NCI-H187 treated with DMSO at 0.1 percent for 48 hours (cell line): ENCODE measurements around the gene CNIH1.
"Not testable (repeated sequence)": the region's sequence is repeated elsewhere in the genome, so short reads cannot be mapped to it uniquely, and the experiment has no call there.

ENCODE experiments used
- DNase-seq: peaks from one replicate; lab custom pipeline; 2025; lab: John Stamatoyannopoulos, UW

Gene CNIH1

DNA sequence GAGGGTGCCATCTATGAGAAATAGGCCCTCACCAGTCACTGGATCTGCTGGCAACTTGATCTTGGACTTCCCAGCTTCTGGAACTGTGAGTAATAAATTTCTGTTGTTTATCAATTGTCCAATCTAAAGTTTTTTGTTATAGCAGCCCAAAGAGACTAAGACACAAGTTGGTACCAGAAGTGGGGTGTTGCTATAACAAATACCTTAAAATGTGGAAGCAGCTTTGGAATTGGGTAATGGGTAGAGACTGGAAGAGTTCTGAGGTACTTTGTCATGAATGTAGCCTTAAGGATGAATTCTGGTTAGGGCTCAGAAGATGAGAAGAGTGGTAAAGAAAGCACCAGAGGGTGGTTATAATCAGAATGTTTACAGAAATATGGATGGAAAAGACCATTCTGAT, 26.1 kb upstream of the CNIH1 start:
- DNase-seq, result no peak

DNA sequence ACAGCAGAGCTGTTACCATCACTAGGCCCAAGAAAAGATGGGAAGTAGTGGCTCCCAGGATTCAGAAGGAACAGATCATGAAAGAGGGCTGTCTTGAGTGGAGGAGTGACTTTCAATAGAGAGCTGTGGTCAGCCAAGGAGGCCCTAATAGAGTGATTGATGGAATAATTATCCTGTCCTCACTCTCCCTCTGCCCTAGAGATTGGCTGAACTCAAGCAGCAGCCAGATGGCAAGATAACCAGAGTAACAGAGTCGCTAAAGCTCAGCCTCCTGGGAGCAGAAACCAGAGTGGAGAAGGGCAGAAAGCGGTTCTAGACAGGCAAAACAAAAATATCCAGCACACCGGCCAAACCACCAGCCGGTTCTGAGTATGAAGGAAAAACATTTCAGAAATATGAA, 24.5 kb upstream of the CNIH1 start:
- no peak for DNase-seq

DNA sequence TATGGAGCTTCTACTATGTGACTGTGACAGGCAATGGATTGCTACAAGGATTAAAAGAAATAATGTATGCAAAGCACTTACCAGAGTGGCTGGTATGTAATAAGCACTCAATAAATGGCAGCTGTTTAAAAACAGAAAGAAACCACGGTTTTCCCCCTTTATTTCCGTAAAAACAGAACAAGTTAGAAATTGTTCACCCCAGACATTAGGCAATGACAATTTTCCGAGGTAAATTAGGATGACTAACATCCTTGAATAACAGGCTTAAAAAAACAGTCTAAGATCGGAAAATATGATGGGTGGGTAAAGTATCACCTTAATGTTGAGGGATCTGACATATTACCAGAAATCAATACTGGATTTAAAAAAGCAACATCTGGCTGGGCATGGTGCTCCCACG, 20.9 kb upstream of the CNIH1 start:
- DNase-seq, result no peak

DNA sequence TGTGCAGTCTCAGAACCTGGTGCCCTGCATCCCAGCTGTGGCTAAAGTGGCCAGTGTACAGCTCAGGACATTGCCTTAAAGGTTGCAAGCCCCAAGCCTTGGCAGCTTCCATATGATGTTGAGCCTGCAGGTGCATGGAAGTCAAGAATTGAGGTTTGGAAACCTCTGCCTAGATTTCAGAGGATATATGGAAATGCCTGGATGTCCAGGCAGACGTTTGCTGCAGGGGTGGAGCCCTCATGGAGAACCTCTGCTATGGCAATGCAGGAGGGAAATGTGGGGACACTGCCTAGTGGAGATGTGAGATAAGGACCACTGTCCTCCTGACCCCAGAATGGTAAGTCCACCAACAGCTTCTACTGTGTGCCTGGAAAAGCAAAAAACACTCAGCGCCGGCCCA, 17.9 kb upstream of the CNIH1 start:
- DNase-seq, result no peak

DNA sequence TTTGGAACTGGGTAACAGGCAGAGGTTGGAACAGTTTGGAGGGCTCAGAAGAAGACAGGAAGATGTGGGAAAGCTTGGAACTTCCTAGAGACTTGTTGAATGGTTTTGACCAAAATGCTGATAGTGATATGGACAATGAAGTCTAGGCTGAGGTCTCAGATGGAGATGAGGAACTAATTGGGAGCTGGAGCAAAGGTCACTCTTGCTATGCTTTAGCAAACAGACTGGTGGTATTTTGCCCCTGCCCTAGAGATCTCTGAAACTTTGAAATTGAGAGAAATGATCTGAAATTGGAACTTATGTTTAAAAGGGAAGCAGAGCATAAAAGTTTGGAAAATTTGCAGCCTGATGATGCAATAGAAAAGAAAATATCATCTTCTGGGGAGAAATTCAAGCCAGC, 17.4 kb upstream of the CNIH1 start:
- DNase-seq, result not testable (repeated sequence)

DNA sequence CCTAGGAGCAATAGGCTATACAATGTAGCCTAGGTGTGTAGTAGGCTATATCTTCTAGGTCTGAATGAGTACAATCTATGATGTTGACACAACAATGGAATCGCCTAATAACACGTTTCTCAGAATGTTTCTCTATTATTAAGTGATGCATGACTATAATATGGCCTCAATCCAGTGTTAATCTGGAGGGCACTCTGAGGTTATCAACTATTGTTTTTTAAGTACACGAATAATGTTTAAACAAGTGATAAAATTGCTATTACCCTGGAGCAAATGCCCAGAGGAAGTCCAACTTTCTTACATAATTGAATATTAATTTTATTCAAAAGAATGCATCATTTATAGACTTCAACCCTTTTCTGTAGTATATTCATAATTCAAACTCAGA, 16.4 kb upstream of the CNIH1 start:
- DNase-seq, result no peak

DNA sequence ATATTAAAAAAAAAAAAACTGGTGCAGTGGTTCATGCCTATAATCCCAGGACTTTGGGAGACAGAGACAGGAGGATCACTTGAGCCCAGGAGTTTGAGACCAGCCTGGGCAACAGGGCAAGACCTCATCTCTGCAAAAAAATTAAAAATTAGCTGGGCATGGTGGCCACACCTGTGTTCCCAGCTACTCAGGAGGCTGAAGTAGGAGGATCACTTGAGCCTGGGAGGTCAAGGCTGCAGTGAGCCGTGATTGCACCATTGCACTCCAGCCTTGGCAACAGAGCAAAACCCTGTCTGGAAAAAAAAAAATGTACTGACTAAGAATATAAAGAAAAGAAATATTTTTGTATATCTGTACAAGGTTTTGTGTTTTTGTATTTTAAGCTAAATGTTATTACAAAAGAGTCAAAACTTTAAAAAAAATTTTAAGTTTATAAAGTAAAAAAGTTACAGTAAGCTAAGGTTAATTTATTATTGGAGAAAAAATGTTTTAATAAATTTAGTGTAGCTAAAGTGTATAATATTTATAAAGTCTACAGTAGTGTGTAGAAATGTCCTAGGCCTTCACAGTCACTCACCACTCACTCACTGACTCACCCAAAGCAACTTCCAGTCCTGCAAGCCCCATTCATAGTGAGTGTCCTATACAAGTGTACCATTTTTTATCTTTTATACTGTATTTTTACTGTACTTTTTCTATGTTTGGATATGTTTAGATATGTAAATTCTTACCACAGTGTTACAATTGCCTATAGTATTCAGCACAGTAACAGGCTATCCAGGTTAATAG, 15.8 kb upstream of the CNIH1 start:
- not testable (repeated sequence) for DNase-seq

DNA sequence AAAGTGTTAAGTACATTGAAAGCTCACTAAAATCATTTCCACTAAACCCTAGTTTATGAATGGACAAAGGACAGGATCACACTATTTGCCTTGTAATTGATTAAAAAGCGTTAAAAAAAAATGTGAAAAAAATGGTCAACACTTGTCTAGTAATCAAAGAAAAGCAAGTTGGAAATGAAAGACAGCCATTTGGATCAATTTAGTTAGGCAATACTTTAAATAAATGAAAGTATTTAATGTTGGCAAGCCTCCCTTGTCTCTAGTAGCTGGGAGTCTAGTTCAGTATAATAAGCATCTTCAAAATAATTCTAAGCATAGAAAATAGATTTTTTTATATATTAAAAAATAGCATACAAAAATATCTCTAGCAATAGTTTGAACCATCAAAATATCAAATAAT, 14.2 kb upstream of the CNIH1 start:
- DNase-seq, result no peak

DNA sequence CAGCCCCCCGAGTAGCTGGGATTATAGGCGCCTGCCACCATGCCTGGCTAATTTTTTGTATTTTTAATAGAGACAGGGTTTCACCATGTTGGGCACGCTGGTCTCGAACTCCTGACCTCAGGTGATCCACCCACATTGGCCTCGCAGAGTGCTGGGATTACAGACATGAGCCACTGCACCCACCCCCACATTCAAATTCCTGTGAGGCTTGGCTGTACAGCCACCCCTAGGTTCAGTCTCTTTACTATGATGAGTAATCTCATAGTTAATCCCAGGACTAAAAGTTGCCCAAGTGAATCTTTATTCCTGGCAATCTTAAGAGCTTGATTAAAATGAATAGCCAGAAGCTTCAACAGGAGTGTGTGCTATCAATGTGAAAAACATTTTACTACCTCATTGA, 12.8 kb upstream of the CNIH1 start:
- not testable (repeated sequence) for DNase-seq

DNA sequence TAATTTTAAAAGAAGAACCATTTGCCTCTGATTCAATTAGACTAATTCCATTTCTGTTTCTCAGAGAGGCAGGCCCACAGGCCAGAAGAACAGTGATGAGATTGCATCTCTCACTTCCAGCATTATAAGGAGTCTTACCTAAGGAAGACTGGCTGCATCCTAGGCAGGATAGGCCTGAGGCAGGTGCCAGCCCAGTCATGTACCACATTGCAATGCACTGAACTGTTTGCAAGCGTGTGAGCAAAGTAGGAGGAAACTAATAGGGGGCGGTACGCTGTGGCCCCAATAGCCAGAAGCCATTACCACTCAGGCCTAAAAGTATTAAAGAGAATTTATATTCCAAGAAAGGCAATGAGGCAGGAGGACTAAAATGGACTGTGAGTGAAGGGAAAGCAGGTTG, 12.1 kb upstream of the CNIH1 start:
- no peak for DNase-seq

DNA sequence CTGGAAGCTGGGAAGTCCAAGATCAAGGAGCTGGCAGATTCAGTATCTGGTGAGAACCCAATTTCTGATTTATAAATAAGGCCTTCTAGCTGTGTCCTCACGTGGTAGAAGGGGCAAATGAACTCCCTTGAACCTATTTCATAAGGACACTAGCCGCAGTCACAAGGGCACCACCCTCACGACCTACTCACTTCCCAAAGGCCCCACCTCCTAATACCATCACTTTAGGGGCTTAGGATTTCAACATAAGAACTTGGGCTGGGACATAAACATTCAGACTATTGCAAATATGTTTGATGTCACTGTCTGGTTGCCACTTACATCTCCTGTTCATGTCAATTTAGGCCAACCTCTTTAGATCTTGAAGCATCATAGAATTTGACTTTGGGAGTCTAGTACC, 10.8 kb upstream of the CNIH1 start:
- no peak for DNase-seq

DNA sequence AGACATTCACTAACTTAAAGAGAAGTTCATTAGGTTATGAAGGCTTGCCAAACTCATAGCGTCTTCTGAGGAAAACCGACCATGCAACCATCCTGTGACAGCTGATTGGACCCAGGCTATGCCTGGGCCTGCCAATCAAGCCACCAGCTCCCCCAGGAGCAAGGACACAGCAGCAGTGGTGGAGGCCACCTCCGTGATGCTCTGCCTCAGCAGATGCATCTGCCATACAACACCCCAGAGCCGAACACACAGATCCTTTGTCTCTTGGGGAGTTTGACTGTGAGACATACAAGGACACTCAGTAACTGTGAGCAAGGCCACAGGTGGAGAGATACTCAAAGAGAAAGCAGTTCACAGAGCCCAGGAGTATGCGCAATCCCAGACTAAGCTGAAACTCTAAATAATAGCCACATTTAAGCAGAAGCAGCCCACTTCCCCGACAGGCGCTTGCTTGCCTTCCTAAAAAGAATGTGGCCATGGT, 10.0 kb upstream of the CNIH1 start:
- no peak for DNase-seq

DNA sequence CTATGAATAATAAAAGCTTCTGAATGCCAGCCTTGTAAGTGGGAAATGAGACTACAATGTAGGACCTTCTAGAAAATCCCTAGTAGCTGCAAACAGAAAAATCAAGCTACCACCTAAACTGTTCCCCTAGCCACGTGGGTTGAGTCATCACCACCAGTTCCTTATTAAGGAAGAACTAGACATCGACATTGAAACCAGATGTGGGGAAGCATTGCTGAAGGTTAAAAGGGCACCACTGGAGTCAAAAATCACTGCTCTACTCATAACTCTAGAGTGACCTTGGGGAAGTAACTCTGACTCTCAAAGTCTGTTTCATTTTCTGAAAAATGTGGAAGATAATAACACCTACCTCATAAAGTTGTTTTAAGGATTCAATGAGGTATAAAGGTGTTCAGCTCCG, 9.4 kb upstream of the CNIH1 start:
- no peak for DNase-seq

DNA sequence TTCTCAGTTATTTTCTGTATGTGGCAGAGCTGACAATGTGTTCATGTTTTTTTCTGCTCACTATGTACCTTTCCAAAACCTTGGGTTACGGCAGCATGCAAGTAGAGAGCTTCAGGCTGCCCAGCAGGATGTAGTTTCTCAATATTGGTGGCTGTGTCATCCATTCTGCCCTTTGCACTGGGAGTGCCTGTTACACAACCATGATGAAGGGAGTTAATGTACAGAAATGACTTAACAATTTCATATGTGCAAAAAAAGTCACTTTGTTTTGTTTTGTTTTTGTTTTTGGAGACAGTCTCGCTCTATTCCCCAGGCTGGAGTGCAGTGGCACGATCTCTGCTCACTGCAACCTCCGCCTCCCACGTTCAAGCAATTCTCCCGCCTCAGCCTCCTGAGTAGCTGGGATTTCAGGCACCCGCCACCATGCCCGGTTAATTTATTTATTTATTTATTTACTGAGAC, 6.1 kb upstream of the CNIH1 start:
- no peak for DNase-seq

DNA sequence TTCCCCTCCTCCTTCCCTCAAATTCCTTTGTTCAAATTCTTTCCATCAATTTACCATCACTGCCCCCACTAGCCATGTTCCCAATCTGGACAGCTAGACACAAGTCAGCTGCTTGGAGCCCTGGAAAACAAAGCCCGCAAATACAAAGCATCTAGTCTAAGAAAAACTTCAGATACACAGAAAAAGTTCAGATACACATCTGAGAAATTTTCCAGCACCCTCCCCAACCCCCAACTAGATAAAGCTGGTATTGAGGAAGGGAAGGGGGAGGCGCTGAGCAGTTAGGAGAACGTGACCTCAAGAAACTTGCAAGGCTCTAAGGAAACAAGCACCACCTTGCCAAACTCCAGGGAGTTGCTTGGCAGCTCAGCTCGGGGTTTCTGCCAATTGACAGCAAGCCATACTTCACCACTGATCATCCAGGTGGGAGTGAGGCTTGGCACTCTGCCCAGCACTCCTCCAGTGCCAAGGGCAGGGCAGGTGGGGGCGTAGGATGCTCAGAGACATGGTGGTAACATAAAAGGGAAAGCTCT, 5.1 kb upstream of the CNIH1 start:
- DNase-seq, result no peak

DNA sequence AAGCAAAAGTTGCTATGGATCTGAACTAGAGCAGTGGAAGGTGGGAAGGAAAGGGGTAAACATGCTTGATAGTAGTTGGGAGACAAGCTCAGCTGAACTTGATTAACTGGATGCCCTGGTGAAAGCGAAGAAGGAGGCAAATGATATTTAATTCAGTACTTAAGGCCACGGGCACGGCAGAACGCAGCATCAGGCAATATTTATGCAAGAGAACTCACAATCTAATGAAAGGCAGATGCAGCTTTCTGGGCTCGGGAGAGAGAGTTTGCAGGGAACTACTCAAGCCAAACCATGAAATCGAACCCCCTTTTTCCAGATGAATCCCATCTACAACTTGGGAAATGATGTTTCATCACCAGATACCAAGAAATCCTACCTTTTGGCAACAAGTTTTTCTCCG, 3.5 kb upstream of the CNIH1 start:
- DNase-seq, result no peak

DNA sequence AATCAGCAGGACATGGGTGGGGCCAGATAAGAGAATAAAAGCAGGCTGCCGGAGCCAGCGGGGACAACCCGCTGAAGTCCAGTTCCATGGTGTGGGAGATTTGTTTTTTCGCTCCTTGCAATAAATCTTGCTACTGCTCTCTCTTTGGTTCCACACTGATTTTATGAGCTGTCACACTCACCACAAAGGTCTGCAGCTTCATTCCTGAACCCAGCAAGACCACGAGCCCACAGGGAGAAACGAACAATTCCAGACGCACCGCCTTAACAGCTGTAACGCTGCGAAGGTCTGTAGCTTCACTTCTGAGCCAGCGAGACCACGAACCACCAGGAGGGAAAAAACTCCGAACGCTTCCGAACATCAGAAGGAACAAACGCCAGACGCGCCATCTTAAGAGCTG, 2.8 kb upstream of the CNIH1 start:
- no peak for DNase-seq

DNA sequence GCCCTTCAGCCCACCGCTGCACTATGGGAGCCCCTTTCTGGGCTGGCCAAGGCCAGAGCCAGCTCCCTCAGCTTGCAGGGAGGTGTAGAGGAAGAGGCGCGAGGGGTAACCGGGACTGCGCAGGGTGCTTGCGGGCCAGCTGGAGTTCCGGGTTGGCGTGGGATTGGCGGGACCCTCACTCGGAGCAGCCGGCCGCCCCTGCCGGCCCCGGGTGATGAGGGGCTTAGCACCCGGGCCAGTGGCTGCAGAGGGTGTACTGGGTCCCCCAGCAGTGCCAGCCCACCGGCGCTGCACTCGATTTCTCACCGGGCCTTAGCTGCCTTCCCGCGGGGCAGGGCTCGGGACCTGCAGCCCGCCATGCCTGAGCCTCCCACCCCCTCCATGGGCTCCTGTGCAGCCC, 1.8 kb upstream of the CNIH1 start:
- DNase-seq, result not testable (repeated sequence)

DNA sequence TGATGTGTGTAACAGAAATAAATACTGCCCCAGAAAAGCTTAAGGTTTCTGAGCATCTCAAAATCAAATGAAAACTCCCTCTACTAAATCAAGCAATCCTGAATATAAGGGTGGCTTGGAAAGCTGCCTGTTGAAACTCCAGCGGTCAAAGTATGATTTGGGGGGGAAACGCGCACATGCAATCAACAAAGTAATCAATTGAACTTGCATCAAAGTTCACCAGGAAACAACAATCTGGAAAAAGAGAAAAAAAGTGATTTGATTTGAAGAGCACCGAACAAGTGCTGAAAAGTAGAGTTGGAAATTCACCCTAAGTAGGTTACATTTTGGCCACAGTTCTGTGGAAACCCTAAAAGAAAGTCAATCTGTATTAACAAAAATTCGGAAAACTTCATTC, 700 bp downstream of the CNIH1 start:
- no peak for DNase-seq

DNA sequence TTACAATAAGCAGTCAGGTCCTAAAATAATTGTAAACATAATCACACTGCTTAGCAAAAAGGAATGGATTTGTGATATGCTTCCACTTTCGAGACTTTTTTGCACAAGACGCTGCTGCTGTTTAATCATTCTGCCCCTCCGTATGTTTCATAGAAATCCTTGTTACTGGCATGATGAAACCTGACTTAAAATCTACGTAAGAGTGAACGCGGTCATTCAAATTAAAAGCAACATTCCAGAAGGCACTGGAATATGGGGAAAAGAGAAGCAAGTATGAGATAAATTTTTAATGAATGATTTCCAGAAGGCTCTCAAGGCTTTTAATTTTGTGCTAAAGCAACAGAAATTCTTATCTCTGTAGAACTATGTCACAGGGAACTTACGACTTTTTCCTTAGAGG, 1.1 kb downstream of the CNIH1 start:
- DNase-seq, result no peak

DNA sequence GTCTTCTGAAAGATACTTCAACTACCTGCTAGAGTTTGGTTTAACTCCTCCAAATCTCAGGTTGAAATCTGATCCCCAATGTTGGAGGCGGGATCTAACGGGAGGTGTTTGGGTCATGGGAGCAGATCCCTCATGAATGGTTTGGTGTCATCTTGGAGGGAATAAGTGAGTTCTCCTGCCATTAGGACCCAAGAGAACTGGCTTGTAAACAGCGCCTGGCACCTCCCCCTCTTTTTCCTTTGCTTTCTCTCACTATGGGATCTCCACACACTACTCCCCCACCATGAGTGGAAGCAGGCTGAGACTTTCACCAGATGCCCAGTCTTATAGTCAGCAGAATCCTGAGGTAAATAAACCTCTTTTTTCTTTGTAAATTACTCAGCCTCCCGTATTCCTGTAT, 2.5 kb downstream of the CNIH1 start:
- no peak for DNase-seq

DNA sequence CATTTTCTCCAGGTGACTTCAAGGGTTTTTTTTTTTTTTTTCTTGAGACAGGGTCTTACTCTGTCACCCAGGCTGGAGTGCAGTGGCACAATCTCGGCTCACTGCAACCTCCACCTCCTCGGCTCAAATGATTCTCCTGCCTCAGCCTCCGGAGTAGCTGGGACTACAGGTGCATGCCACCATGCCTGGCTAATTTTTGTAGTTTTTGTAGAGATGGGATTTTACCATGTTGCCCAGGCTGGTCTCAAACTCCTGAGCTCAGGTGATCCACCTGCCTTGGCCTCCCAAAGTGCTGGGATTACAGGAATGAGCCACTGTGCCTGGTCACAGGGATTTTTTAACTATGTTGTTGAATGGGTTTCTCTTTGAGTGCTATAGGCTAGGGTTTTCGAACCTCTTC, 3.2 kb downstream of the CNIH1 start:
- not testable (repeated sequence) for DNase-seq

DNA sequence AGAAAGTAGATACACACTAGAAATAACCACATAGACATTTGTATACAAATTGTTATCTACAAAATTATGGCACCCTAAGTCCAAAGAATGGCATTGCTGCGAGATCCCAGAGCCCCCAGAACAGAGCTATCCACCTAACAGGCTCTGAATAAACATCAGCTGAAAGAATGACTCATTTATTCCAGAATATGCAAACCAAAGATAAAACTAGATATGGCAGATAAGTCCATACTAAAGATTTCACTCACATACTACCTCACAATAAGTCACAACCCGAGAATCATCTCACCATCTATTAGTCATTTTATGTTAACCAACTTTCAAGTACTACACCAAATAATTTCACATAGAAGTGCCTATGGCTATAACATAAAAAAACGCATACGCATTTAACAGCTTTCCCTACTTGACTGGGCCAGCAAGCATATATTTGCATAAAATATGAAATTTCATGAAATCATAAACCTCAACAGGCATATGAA, 5.6 kb downstream of the CNIH1 start:
- no peak for DNase-seq

DNA sequence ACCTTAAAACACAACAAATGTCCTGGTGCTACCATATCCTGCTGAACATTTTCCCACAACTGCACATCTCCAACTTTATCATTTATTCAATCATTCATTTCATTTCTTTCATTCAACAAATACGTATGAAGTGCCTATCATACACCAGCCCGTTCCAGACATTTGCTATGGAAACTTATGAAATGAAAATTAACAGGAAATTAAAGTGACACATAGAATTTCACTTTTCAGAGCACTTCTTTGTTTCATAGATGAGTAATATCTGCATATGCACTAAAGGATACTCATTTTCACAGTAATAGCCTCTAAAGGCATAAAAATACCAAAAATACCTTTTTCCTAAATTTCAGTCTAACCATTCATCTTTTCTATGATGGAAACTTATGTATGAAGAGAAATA, 12.6 kb downstream of the CNIH1 start:
- no peak for DNase-seq
